Aortic smooth muscle cell (primary cell): ENCODE measurements around the gene GJA4. TPM values are rescaled to one million over a fixed set of nuclear protein-coding genes. Genes with fewer than 3 reads are reported as not detected.

ENCODE experiments used
- total RNA-seq: library from RNA; depleted of rRNA; stranded (reverse); fragments of >200 nt; gene quantifications from 2 replicates; pipeline ENCODE4 v1.2.3, GENCODE V29; 2014

Gene GJA4
- total RNA-seq: 1.1 and 1.6 TPM in 2 replicates

GRCh38 chr1:34792868-34793727 is at the start of gene GJA4:
Gene GJA4 (plus strand): TSS chr1:34792999. CDS start chr1:34794214, 1,215 bp downstream.

GRCh38 chr1:34754964-34755637 is 37.7 kb upstream of the GJA4 start, which contains the start of gene GJB5:
Gene GJB5 (plus strand): TSS chr1:34755047. CDS start chr1:34757331, 2,284 bp downstream.

DNA sequence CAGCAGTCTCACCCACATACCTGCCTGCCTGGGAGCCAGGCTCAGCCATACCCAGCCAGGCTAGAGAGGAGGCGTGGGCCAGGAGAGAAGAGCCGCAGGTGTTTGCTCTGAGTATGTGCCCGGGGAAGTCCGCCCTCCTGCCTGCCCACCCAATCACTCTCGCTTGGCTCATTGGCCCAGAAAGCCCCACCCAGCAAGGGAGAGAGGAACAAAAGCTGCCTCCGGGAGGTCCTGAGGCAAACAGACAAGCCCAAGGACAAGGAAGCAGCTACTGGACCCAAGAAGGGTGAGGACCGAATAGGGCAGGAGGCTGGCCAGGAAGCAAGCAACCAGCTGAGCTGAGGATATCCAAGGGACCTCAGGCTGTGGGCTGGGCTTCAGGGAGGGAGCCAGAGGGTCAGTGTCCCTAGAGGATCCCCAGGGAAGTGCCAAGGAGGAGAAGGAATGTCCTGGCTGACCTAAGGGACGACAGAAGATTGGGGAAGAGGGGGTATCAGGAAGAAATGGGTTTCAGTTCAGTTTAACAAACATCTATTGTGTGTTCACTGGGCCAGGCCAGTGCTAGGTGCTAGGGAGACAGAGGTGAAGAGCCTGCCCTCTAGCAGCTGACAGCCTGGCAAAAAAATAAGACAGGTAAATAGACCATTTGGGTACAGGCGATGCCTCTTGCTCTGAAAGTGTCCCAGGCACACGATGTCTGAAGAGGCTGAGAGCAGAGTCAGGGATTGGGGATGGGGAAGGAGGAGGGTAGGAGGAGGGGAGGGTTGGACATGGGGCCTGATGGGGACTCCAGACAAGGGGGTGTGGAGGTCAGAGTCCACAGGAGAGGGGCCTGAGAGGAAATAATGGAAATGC is 33.1 kb upstream of the GJA4 start, which contains the start of gene GJB4:
TSS of gene GJB4 (plus strand) at position 238 of the 855 bp plus-strand sequence. CDS start 1,515 bp downstream, outside the sequence.

GRCh38 chr1:34781071-34781843 is 11.5 kb upstream of the GJA4 start, which contains the start of gene GJB3:
Gene GJB3 (plus strand): TSS chr1:34781214. CDS start chr1:34784763, 3,549 bp downstream.

Other genes starting within 250 kb of the GJA4 start
- not detected in 2 replicates for gene GJB5, start 38.0 kb upstream of the GJA4 start, total RNA-seq
- gene GJB4, start 33.3 kb upstream of the GJA4 start, total RNA-seq: not detected in 2 replicates
- gene GJB3, start 11.8 kb upstream of the GJA4 start, total RNA-seq: not detected in 2 replicates
- 33.0 and 43.8 TPM in 2 replicates for gene SMIM12, start 66.8 kb downstream of the GJA4 start, total RNA-seq
- under 0.01 TPM in 1 of 2 replicates, not detected in the other for gene DLGAP3, start 136.7 kb downstream of the GJA4 start, total RNA-seq
- gene TMEM35B, start 192.3 kb downstream of the GJA4 start, total RNA-seq: 23.6 and 27.9 TPM in 2 replicates
- gene ZMYM6, start 238.9 kb downstream of the GJA4 start, total RNA-seq: 14.7 and 15.2 TPM in 2 replicates